H9 (cell line): Measurements from ENCODE around the gene SETD1A. TPM values are rescaled to one million over a fixed set of nuclear protein-coding genes. Genes with fewer than 3 reads are reported as not detected.

Experiments used
- DNase-seq: peaks from one replicate; pipeline ENCODE4 v3.0.0-alpha.2; 2017
- H2AFZ ChIP-seq: one replicate; pipeline ENCODE4 v1.6.1; 2013; ENCODE audit warnings: mild to moderate bottlenecking, low read length, control low read depth, moderate library complexity
- H2AK5ac ChIP-seq: 2 replicates; pipeline ENCODE4 v1.6.1; 2013; ENCODE audit warnings: low read length, control low read depth, mixed read lengths; ENCODE audit not compliant: insufficient read length
- H2BK120ac ChIP-seq: one replicate; pipeline ENCODE4 v1.6.1; 2013; ENCODE audit warnings: low read depth, mild to moderate bottlenecking, low read length, control low read depth, inconsistent platforms; ENCODE audit not compliant: poor library complexity, severe bottlenecking
- H2BK12ac ChIP-seq: 2 replicates; pipeline ENCODE4 v1.6.1; 2013; ENCODE audit warnings: low read length, control low read depth, mixed read lengths, low read depth; ENCODE audit not compliant: insufficient read length
- H2BK15ac ChIP-seq: 2 replicates; pipeline ENCODE4 v1.6.1; 2013; ENCODE audit warnings: low read depth, low read length, control low read depth
- H2BK20ac ChIP-seq: one replicate; pipeline ENCODE4 v1.6.1; 2013; ENCODE audit warnings: low read depth, mild to moderate bottlenecking, low read length, control low read depth, inconsistent platforms; ENCODE audit not compliant: poor library complexity, severe bottlenecking
- H2BK5ac ChIP-seq: 2 replicates; pipeline ENCODE4 v1.6.1; 2013; ENCODE audit warnings: low read length, control low read depth, mixed read lengths; ENCODE audit not compliant: insufficient read length
- H3K14ac ChIP-seq: 2 replicates; pipeline ENCODE4 v1.6.1; 2013; ENCODE audit warnings: low read length, control low read depth; ENCODE audit not compliant: insufficient read depth
- H3K18ac ChIP-seq: 2 replicates; pipeline ENCODE4 v1.6.1; 2013; ENCODE audit warnings: low read depth, mild to moderate bottlenecking, mixed read lengths, low read length, control low read depth; ENCODE audit not compliant: insufficient read length
- H3K23ac ChIP-seq: 2 replicates; pipeline ENCODE4 v1.6.1; 2013; ENCODE audit warnings: low read length, control low read depth, mixed read lengths, low read depth; ENCODE audit not compliant: insufficient read length
- H3K23me2 ChIP-seq: 2 replicates; pipeline ENCODE4 v1.6.1; 2013; ENCODE audit warnings: low read depth, mild to moderate bottlenecking, mixed read lengths, low read length, control low read depth; ENCODE audit not compliant: insufficient read length, poor library complexity, severe bottlenecking
- H3K27ac ChIP-seq: 2 replicates; pipeline ENCODE4 v1.5.1; 2013; ENCODE audit warnings: low read length, control low read depth, mixed read lengths, low read depth; ENCODE audit not compliant: insufficient read length
- H3K27me3 ChIP-seq: 2 replicates; pipeline ENCODE4 v1.6.1; 2013; ENCODE audit warnings: low read length, control low read depth, inconsistent platforms; ENCODE audit not compliant: insufficient read depth
- H3K4ac ChIP-seq: 2 replicates; pipeline ENCODE4 v1.6.1; 2013; ENCODE audit warnings: low read depth, mild to moderate bottlenecking, control low read depth, inconsistent platforms, low read length, moderate library complexity
- H3K4me1 ChIP-seq: 2 replicates; pipeline ENCODE4 v1.6.1; 2013; ENCODE audit warnings: low read length, control low read depth, inconsistent platforms; ENCODE audit not compliant: insufficient read depth
- H3K4me2 ChIP-seq: 2 replicates; pipeline ENCODE4 v1.6.1; 2013; ENCODE audit warnings: low read length, control low read depth, mixed read lengths; ENCODE audit not compliant: insufficient read length, insufficient read depth
- H3K56ac ChIP-seq: 2 replicates; pipeline ENCODE4 v1.6.1; 2013; ENCODE audit warnings: low read depth, mild to moderate bottlenecking, mixed read lengths, low read length, control low read depth; ENCODE audit not compliant: insufficient read length
- H3K79me1 ChIP-seq: 2 replicates; pipeline ENCODE4 v1.6.1; 2013; ENCODE audit warnings: low read depth, mild to moderate bottlenecking, moderate library complexity, low read length, control low read depth, inconsistent platforms; ENCODE audit not compliant: insufficient read depth, poor library complexity, severe bottlenecking
- H3K79me2 ChIP-seq: 2 replicates; pipeline ENCODE4 v1.6.1; 2013; ENCODE audit warnings: low read length, control low read depth, inconsistent platforms; ENCODE audit not compliant: insufficient read depth
- H3K9ac ChIP-seq: 2 replicates; pipeline ENCODE4 v1.6.1; 2013; ENCODE audit warnings: low read length, control low read depth, mixed read lengths; ENCODE audit not compliant: insufficient read length; ENCODE audit errors: extremely low read depth
- H3K9me3 ChIP-seq: one replicate; pipeline ENCODE4 v1.6.1; 2013; ENCODE audit warnings: low read depth, low read length, inconsistent platforms; ENCODE audit not compliant: control insufficient read depth
- H3T11ph ChIP-seq: one replicate; pipeline ENCODE4 v1.6.1; 2013; ENCODE audit warnings: mild to moderate bottlenecking, low read length, control low read depth, inconsistent platforms
- H4K20me1 ChIP-seq: one replicate; pipeline ENCODE4 v1.6.1; 2013; ENCODE audit not compliant: control insufficient read depth, insufficient read length, insufficient read depth
- H4K5ac ChIP-seq: 2 replicates; pipeline ENCODE4 v1.6.1; 2013; ENCODE audit warnings: low read depth, mild to moderate bottlenecking, mixed read lengths, low read length, control low read depth; ENCODE audit not compliant: insufficient read length
- H4K8ac ChIP-seq: replicated peaks from 2 replicates; pipeline ENCODE4 v1.6.1; 2013; ENCODE audit warnings: low read length, control low read depth, mixed read lengths, low read depth; ENCODE audit not compliant: insufficient read length
- H4K91ac ChIP-seq: 2 replicates; pipeline ENCODE4 v1.6.1; 2013; ENCODE audit warnings: low read depth, mild to moderate bottlenecking, moderate library complexity, mixed read lengths, low read length, control low read depth; ENCODE audit not compliant: insufficient read length
- H3K27ac Mint-ChIP-seq, 3 experiments: 2 replicates in 2 of 3; 3 replicates in 1 of 3; pipeline ENCODE4 v1.8.0; 2020 to 2021; ENCODE audit warnings: mixed read lengths in 3 of 3, mild to moderate bottlenecking in 1 of 3, moderate library complexity in 1 of 3
- H3K27me3 Mint-ChIP-seq: 2 replicates; pipeline ENCODE4 v1.8.0; 2021; ENCODE audit warnings: low read depth, mild to moderate bottlenecking, moderate library complexity, mixed read lengths
- H3K36me3 Mint-ChIP-seq, 3 experiments: 2 replicates in 2 of 3; 3 replicates in 1 of 3; pipeline ENCODE4 v1.8.0; 2020 to 2021; ENCODE audit warnings: low read depth in 3 of 3, mixed read lengths in 3 of 3; ENCODE audit not compliant: insufficient read depth in 1 of 3
- H3K4me1 Mint-ChIP-seq, 2 experiments: 2 replicates each; pipeline ENCODE4 v1.8.0; 2020; ENCODE audit warnings: mixed read lengths in 2 of 2
- H3K4me3 Mint-ChIP-seq, 2 experiments: 2 replicates in 1 of 2; 3 replicates in 1 of 2; pipeline ENCODE4 v1.8.0; 2020 to 2021; ENCODE audit warnings: mild to moderate bottlenecking in 2 of 2, mixed read lengths in 2 of 2, moderate library complexity in 1 of 2
- H3K9me3 Mint-ChIP-seq, 2 experiments: 2 replicates in 1 of 2; 3 replicates in 1 of 2; pipeline ENCODE4 v1.8.0; 2020; ENCODE audit warnings: mild to moderate bottlenecking in 2 of 2, mixed read lengths in 2 of 2, moderate library complexity in 1 of 2
- CTCF ChIP-seq: fragments of 200-600 bp; sonication (generic); conservative IDR thresholded peaks from 3 replicates; pipeline ENCODE4 v1.8.0; 2021; ENCODE audit warnings: antibody characterized with exemption, mild to moderate bottlenecking
- WGBS: extraction: QIAGEN DNeasy Blood & Tissue Kit; methylation state at CpG from one replicate; pipeline ENCODE4 v1.1.7; 2013; ENCODE audit warnings: missing lambda C conversion rate, low lambda C conversion rate, mixed read lengths; ENCODE audit not compliant: insufficient read length; ENCODE audit errors: extremely low coverage; 5-methylcytosine and 5-hydroxymethylcytosine counted together
- total RNA-seq: library from RNA; stranded (reverse); gene quantifications from 2 replicates; pipeline ENCODE4 v1.2.1, GENCODE V29; 2021

SETD1A gene
- total RNA-seq, 1 experiment from 2014 or later, result 36.9 TPM

- Histone ChIP-seq H2BK20ac (no peak overlapping the region), H4K91ac (no peak overlapping the region), H4K8ac (no peak overlapping the region), H3K4me2 (no peak overlapping the region), H3K23me2 (no peaks in the 10 kb centered on the region), H2BK5ac (no peak overlapping the region), H2AFZ (no peak overlapping the region), H3T11ph (no peak overlapping the region), H3K4ac (no peak overlapping the region), H4K20me1 (peaks cover 2% of the 10 kb centered on the region), H3K56ac (no peak overlapping the region), H4K5ac (no peak overlapping the region), H2BK15ac (no peak overlapping the region), H3K9me3 (no peaks in the 10 kb centered on the region), H2BK12ac (no peak overlapping the region), H2BK120ac (no peak overlapping the region), H3K18ac (no peak overlapping the region), H3K27me3 (no peaks in the 10 kb centered on the region), H3K27ac (no peak overlapping the region), H2AK5ac (no peak overlapping the region), H3K79me1 (no peaks in the 10 kb centered on the region), H3K23ac (no peak overlapping the region), H3K4me1 (no peaks in the 10 kb centered on the region), H3K9ac (no peak overlapping the region), H3K79me2 (no peaks in the 10 kb centered on the region), H3K14ac (no peak overlapping the region)
- H3K27me3 Mint-ChIP-seq, result no peaks in the 10 kb centered on the region; the same call in 1 of the 2 replicates
- no peaks in the 10 kb centered on the region for H3K9me3 Mint-ChIP-seq
- no peak for DNase-seq
- no peak overlapping the region for H3K27ac Mint-ChIP-seq
- no peak for TF ChIP-seq CTCF
- WGBS, result no CpG with 5 or more reads among the region's 14 CpGs
- no peak overlapping the region for H3K4me3 Mint-ChIP-seq
- H3K4me1 Mint-ChIP-seq, result no peaks in the 10 kb centered on the region
- H3K36me3 Mint-ChIP-seq, result peaks cover 59 to 91% (median 82%) of the 10 kb centered on the region in 3 experiments
Measured at GRCh38 chr16:30971298-30971697, 13.7 kb downstream of the SETD1A start.
